GM18498 (cell line): Measurements from ENCODE around the gene MCM5.

Experiments used
- ATAC-seq: cut with Tn5 transposase; IDR thresholded peaks from one replicate; pipeline ENCODE4 v1.9.1; 2021; ENCODE audit warnings: mild to moderate bottlenecking, moderate library complexity; ENCODE audit not compliant: unreplicated experiment

The MCM5 gene

DNA sequence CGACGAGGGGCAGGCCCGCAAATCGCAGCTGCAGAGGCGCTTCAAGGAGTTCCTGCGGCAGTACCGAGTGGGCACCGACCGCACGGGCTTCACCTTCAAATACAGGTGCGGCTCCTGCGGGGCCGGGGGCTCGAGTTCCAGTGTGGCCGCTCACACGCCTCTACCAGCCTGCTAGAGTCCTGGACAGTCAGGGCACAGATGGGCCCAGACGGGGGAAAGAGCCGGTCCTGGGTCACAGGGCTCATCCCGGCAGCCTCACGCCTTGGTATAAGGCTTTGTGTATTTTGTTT lies 506 bp downstream of the MCM5 start:
- ATAC-seq: peak; percentile 13

DNA sequence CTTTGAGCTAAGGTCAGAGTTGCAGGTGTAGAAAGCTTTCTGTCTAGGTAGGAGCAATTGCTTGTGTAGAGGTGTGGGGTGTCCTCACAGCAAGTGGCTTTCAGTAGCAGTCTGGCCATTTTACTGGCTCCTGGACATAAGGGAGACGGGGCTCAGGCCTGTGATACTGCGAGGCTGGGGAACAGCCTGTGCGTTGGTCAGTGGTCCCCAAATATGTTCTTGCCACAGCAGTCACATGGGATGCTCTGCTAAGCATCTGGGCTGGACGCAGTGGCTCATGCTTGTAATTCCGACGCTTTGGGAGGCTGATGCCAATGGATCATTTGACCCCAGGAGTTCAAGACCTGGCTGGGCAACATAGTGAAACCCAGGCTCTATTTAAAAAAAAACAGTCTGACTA lies 1.9 kb downstream of the MCM5 start:
- no peak for ATAC-seq

DNA sequence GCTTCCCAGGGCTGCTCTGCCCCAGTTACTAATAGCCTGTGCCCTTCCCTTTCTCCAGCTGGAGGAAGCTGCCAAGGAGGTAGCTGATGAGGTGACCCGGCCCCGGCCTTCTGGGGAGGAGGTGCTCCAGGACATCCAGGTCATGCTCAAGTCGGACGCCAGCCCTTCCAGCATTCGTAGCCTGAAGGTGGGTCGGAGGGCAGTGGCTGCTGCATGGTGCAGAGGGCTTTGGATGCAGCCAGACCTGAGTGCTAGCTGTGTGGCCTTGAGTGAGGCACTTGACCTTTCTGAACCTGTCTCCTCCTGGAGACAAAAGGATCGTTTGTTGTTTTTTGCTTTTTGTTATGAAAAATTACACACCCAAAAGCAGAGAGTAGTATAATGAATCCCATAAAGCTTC lies 3.4 kb downstream of the MCM5 start:
- ATAC-seq: no peak

DNA sequence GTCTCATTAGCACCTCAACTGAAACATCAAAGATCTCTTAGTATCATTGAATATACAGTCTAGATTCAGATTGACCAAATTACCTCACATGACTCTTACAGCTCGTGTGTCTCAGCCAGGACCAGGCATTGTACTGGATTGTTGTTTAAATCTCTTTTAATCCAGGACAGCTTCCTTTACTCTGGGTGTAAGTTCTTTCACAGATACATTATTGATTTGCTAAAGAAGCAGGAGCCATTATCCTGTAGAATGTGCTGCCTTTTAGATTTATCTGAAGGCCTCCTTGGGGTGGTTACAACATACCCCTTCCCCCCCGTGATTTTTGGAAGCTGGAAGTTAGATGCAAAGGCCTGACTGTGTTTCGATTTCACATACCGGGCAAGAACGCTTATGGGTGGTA lies 4.2 kb downstream of the MCM5 start:
- no peak for ATAC-seq

DNA sequence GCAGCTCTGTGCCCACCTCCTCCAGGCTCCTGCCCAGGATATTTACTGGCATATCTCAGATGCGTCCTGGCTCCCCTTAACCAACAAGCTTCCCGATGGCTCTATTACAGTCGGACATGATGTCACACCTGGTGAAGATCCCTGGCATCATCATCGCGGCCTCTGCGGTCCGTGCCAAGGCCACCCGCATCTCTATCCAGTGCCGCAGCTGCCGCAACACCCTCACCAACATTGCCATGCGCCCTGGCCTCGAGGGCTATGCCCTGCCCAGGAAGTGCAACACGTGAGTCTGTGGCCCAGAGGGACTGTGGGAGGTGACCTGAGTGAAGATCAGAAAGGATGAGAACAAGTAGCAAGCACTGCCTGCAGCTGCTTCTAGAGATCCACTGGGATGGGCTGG lies 6.5 kb downstream of the MCM5 start:
- ATAC-seq: no peak

DNA sequence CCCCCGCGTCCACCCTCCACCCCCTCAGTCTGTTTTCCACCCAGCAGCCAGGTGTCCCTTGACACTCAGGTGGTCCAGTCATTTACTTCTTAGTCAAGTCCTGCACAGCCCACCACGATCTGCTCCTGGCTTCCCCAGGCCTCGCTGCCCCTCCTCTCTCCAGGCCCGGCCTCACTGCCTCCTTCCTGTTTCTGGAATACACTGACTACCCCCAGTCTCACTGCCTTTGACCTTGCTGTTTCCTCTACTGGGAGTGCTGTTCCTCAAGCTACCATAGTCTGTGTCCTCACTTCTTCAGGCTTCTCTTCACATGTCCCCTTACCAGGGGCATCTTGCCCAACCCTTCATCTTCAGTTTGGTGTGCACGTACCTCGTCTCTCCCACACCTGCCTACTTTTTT lies 7.4 kb downstream of the MCM5 start:
- no peak for ATAC-seq

DNA sequence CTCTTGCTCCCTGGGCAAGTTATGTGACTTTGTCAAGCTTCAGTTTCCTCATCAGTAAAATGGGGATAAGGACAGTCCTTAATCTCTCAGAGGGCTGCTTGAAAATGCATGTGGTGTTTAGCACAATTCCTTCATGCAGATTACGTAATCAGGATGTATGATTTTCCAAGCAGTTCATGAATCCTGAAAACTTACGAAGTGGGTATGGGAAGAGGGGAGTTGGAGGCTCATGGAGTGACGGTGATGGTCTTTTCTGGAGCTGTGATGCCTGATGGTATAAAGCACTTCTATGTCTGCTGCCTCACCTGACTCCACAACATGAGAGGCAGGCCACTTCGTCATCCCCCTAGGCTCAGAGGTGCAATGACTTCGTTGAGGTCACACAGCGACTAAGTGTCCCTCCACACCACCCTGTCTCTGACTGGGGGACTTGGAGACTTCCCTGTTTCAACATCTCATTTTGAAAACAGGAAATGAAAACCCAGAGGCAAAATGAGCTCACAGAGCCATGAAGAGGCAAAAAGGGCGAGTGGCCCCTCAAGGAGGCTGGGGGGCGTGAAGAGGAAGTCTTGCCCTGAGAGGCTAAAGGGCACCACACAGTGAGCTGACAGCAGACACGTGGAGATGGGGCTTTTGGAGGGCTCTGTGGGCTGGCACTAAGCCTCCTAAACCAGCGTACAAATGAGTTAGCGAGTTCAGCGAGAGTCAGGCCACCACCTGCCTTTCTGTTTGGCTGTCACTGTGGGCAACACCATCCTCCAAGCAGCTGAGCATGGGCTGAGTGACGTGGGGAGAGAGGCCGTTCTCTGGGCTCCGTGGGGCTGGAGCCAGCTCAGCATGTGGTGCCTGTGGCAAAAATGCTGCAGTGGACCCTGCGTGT lies 10.1 kb downstream of the MCM5 start:
- ATAC-seq: peak; percentile 76

DNA sequence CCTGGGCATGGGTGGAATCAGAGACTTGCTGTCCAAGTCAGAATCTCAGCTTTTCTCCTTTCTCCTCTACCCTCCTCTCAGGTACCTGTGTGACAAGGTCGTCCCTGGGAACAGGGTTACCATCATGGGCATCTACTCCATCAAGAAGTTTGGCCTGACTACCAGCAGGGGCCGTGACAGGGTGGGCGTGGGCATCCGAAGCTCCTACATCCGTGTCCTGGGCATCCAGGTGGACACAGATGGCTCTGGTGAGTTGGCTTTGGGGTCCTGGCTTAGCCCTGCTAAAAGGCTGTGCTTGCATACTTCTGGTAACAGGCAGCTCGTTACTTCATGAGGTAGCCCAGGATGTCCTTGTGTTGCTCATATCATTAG lies 10.7 kb downstream of the MCM5 start:
- no peak for ATAC-seq

DNA sequence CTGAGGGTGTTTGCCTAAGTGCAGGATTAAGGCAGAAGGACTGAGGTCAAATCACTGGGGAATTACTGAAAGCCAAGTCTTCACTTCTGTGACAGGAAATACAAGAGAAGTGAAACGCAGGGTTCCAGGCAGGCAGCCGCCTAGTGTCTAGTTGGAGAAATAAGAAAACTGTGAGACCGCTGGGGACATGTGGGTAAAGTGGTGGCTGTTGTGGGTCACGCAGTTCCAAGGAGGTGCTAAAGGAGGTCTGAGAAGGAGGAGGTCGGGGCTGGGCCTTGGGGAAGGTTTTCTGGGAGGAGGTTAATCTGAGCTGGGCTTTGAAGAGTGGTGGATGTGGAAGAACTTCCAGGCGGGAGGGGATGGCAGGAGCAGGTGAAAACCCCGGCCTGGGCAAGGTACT lies 11.2 kb downstream of the MCM5 start:
- no peak for ATAC-seq

DNA sequence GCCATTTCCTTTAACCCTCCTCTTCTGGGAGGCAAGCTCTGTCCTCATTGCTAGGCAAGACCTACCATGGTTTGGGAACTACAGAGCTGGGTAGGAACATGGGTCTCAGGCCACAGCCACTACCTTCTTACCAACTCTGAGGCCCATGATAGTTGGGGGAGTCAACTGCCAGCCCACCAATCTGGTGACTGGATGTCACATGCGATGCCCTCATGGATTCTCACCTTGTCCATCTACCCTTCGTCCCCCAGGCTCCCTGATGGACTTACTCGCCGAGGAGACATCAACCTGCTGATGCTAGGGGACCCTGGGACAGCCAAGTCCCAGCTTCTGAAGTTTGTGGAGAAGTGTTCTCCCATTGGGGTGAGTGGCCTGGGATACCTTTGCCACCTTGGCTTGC lies 13.7 kb downstream of the MCM5 start:
- no peak for ATAC-seq

DNA sequence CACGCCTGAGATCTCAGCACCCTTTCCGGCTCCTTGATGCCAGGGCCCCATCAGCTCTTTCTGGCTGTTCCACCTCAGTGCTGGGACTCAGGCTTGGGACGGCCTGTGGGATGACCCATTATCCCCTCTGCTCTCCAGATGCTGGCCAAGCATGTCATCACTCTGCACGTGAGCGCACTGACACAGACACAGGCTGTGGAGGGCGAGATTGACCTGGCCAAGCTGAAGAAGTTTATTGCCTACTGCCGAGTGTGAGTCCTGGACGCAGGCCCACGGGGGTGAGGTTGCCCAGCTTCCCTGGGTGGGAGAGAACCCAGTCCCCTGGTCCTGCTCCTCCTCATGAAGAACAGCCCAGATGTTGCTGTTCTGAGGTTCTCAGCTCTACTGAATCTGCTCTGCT lies 17.7 kb downstream of the MCM5 start:
- no peak for ATAC-seq

DNA sequence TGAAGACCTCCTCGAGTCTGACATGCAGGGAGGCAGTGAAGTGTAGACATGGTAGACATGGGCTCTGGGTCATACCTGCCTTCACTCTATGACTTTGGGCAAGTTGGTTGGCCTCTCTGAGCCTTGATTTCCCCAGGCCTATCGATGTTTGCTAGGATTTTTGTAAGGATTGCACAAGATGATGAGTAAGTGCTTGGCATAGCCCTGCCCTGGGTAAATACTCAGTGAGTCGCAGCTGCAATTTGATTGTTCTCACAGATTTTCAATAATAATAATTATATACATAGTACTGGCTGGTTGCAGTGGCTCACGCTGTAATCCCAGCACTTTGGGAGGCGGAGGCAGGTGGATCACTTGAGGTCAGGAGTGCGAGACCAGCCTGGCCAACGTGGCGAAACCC lies 18.1 kb downstream of the MCM5 start:
- no peak for ATAC-seq

DNA sequence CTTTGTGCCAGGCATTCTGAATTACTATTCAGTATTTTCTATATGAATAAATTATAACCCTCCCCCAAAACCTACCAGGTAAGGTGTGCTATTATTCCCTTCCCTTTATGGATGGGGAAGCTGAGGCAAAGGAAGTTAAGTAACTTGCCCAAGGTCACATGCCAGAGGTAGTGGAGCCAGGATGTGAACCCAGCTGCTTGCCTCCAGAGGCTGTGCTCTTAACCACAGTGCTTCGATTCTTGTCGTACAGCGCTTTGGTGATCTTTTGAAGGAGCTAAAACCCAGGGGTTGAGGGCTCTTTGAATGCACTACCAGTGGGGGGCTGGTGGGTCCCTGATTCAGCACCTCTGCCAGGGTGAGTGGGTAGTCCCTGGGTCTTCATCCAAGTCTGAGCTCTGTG lies 18.8 kb downstream of the MCM5 start:
- no peak for ATAC-seq

DNA sequence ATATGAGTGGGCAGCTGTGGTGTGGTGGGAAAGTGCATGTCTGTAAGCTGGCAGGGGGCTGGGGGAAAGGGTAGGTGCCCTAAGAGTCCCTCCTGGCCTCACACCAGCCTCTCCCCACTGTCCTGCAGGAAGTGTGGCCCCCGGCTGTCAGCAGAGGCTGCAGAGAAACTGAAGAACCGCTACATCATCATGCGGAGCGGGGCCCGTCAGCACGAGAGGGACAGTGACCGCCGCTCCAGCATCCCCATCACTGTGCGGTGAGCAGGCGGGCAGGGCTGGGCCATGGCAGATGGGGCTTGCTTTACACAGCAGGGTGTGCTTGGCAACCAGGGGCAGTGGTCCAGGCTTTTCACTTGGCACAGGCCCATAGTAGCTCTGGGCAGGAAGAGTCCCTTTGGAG lies 19.8 kb downstream of the MCM5 start:
- ATAC-seq: no peak

DNA sequence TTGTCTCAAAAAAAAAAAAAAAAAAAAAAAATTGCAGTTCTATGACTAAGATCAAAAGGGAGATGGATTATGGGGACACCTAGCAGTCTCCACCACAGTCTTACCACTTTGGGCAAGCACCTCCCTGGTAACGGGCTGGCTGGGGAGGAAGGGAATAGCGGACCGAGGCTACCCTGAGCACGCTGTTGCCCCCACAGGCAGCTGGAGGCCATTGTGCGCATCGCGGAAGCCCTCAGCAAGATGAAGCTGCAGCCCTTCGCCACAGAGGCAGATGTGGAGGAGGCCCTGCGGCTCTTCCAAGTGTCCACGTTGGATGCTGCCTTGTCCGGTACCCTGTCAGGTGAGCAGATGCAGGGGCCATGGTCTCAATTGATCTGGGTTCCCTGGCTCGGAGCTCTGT lies 21.2 kb downstream of the MCM5 start:
- no peak for ATAC-seq

DNA sequence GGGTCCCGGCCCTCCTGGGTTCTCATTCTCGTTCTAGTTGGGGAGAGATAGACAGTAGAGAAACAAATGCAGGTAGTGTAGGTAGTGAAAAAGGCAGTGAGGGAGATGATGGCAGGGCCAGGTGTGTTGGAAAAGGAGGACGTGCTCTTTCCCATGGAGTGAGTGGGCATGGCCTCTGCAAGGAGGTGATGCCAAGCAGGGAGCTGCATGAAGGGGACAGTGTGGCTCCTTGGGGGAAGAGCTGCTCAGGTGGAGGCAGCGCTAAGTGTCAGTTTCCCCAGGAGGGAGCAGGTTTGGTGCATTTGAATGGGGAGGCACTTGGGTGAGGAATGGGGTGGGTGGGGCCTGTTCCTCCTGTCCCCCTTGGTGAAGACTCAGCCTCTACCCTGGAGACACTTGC lies 22.2 kb downstream of the MCM5 start:
- ATAC-seq: no peak

DNA sequence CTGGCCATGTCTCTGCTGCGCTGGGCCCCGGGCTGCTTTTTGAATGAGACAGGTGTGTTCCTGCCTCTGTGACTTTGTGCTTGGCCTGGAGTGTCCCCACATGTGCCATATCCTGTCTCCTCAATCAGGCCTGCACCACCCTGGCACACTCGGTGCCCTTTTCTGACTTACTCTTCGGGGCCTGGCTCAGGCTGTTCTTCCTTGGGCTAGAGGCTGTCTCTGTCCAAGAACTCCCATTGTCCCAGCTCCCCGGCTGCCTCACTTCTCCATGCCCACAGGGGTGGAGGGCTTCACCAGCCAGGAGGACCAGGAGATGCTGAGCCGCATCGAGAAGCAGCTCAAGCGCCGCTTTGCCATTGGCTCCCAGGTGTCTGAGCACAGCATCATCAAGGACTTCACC lies 23.0 kb downstream of the MCM5 start:
- ATAC-seq: no peak

DNA sequence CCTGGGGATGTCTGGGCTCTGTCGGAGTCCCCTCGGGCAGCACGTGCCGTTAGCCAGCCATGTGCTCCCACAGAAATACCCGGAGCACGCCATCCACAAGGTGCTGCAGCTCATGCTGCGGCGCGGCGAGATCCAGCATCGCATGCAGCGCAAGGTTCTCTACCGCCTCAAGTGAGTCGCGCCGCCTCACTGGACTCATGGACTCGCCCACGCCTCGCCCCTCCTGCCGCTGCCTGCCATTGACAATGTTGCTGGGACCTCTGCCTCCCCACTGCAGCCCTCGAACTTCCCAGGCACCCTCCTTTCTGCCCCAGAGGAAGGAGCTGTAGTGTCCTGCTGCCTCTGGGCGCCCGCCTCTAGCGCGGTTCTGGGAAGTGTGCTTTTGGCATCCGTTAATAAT lies 24.1 kb downstream of the MCM5 start:
- ATAC-seq: no peak

DNA sequence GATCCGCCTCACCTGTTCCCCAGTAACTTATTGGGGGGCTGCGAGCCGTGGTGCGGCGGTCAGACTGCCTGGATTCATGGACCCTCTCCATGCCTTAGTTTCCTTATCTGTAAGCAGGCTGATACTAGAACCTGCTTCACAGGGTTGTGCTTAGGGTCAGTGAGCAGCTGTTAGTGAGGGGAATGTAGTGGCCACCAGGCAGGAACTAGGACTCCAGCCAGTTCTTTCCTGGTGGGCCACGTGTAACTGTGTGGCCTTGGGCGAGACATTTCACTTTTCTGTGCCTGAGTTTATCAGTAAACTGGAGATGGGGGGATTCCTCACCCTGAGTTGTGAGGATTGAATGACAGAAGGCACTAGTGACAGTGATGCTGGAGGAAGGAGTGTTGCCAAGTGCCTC lies 24.8 kb downstream of the MCM5 start:
- no peak for ATAC-seq

DNA sequence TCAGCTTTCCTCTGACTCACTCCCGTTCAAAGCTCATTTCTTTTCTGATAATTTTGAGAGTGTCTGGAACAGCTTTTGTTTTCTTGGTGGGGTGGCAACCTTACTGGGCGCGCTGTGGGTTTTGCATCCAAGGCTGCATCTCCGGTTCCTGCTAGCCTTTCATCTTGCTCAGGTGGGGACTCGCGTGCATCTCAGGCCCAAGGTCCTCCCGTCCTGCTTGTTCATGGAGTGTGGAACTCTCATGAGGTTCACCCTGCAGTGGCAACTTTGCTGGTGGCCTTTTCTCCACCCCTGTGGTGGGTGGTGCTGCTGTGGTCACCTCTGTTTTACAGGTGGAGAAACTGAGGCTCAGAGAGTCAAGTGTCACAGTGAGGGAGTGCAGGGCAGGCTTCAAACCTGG lies 25.6 kb downstream of the MCM5 start:
- ATAC-seq: no peak

DNA sequence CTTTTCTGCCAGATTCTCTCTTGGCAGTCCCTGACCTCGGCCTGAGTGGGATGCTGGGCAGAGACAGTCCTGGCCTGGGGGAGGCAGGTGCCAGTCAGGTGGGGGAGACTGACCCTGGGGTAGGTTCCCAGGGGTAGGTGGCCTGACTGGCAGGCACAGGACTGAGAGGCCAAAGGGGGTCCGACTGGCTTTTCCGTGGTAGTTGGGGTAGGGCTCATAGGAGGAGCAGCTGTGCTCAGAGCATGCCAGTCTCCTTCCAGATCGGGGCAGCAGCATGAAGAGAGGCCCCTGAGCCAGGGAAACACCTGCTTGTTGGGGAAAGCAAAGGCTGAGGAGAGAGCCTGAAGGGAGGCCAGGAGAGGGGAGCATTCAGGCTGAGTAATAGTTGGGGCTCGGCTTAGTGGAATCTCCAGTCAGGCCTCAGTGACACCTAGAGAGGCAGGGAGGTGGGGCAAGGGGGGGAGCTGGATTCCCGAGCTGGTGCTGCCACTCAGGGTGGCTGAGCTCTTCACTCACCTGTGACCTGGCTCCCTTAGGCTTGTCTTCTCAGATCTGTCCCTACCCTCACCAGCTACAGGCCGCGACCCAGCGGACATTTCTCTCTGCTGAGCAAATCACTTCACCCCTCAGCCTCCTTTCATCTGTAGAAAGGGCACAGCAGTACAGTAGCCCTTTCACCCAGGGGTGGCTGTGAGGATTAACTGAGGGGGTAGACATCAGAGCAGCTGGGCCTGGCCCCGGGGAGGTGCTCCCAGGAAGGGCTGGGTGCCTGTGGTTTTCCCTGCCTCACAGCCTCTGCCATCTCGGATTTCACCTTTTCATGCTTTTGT lies 26.2 kb downstream of the MCM5 start:
- ATAC-seq: no peak

DNA sequence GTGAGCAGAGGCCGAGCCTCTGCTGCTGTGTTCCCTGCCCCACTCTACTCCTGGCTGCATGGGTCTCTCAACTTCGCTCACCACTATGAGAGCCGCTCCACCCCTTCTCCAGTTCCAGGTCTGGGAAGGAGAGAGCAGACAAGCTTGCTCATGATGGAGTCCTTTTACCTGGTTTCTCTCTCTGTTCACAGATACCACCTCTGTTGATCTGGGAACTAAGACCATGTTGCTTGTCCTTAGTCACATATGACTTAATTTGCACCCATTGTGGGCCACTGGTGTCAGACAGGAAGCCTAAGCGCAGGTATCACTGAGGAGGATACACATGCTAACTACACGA lies 26.8 kb downstream of the MCM5 start:
- no peak for ATAC-seq

DNA sequence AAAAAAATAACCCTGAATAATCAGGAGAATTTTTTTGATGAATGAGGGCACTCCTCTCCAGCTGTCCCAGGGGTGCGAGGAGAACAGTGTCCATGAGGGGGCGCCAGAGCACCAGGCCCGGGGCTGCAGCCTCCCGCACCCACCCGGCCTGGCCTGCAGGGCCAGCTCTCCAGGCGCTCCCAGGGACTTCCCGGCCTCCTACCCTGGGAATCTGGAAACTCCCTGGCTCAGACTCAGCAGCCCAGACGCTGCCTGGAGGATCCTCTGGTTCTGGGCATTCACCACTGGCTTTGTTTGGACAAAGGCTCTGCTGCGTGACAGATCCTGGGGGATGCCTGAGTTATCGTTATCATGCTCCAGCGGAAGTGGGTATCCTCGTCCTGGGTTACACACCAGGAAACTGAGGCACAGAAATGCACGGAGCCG lies 31.0 kb downstream of the MCM5 start:
- no peak for ATAC-seq
